Trophoblast cell (in vitro differentiated cells and primary cell): Measurements from ENCODE around the gene DNMT3L.
A peak's percentile ranks its signal among the peaks of the same experiment; 100 is the strongest.

Experiments used
- DNase-seq, 2 donors: peaks; one replicate each; pipeline ENCODE4 v3.0.0-alpha.2; 2016
- H2AFZ ChIP-seq: 2 replicates; pipeline ENCODE4 v1.6.1; 2013; ENCODE audit warnings: low read length, moderate library complexity, mild to moderate bottlenecking; ENCODE audit not compliant: insufficient read depth, poor library complexity
- H2AK5ac ChIP-seq: 2 replicates; pipeline ENCODE4 v1.6.1; 2013; ENCODE audit warnings: mild to moderate bottlenecking, low read length
- H2BK120ac ChIP-seq: 2 replicates; pipeline ENCODE4 v1.6.1; 2013; ENCODE audit warnings: low read length, mild to moderate bottlenecking, moderate library complexity; ENCODE audit not compliant: insufficient read depth, poor library complexity
- H2BK12ac ChIP-seq: 2 replicates; pipeline ENCODE4 v1.6.1; 2013; ENCODE audit warnings: mild to moderate bottlenecking, low read length, moderate library complexity
- H2BK5ac ChIP-seq: 2 replicates; pipeline ENCODE4 v1.6.1; 2013; ENCODE audit warnings: low read length, low read depth, moderate library complexity, mild to moderate bottlenecking; ENCODE audit not compliant: poor library complexity
- H3K14ac ChIP-seq: 2 replicates; pipeline ENCODE4 v1.6.1; 2013; ENCODE audit warnings: mild to moderate bottlenecking, low read length
- H3K18ac ChIP-seq: 2 replicates; pipeline ENCODE4 v1.6.1; 2013; ENCODE audit warnings: mild to moderate bottlenecking, low read length
- H3K23ac ChIP-seq: 2 replicates; pipeline ENCODE4 v1.6.1; 2013; ENCODE audit warnings: low read length
- H3K27ac ChIP-seq: 2 replicates; pipeline ENCODE4 v1.5.1; 2013; ENCODE audit warnings: low read depth, mild to moderate bottlenecking, inconsistent platforms, low read length, moderate library complexity
- H3K27me3 ChIP-seq: 2 replicates; pipeline ENCODE4 v1.6.1; 2013; ENCODE audit warnings: inconsistent platforms, mild to moderate bottlenecking, low read length, moderate library complexity; ENCODE audit not compliant: insufficient read depth
- H3K36me3 ChIP-seq, 2 experiments: 1 replicate in 1 of 2; 2 replicates in 1 of 2; pipeline ENCODE4 v1.6.1; 2013; ENCODE audit warnings: low read length in 2 of 2, mild to moderate bottlenecking in 2 of 2, moderate library complexity in 1 of 2; ENCODE audit not compliant: insufficient read depth in 2 of 2, control insufficient read depth in 1 of 2
- H3K4ac ChIP-seq: 2 replicates; pipeline ENCODE4 v1.6.1; 2013; ENCODE audit warnings: low read depth, mild to moderate bottlenecking, low read length, moderate library complexity
- H3K4me1 ChIP-seq, 2 experiments: 1 replicate in 1 of 2; 2 replicates in 1 of 2; pipeline ENCODE4 v1.6.1; 2013; ENCODE audit warnings: low read length in 2 of 2, mild to moderate bottlenecking in 2 of 2, moderate library complexity in 1 of 2; ENCODE audit not compliant: insufficient read depth in 2 of 2, control insufficient read depth in 1 of 2
- H3K4me2 ChIP-seq: 2 replicates; pipeline ENCODE4 v1.6.1; 2013; ENCODE audit warnings: inconsistent platforms, mild to moderate bottlenecking, low read length, moderate library complexity
- H3K4me3 ChIP-seq: 2 replicates; pipeline ENCODE4 v1.5.1; 2013; ENCODE audit warnings: mild to moderate bottlenecking, low read depth, low read length, inconsistent platforms
- H3K79me1 ChIP-seq: one replicate; pipeline ENCODE4 v1.6.1; 2013; ENCODE audit warnings: low read length
- H3K79me2 ChIP-seq: 2 replicates; pipeline ENCODE4 v1.6.1; 2013; ENCODE audit warnings: low read length, mild to moderate bottlenecking; ENCODE audit not compliant: control insufficient read depth, insufficient read depth, poor library complexity
- H3K9ac ChIP-seq: 2 replicates; pipeline ENCODE4 v1.6.1; 2013; ENCODE audit warnings: mild to moderate bottlenecking, low read length
- H3K9me3 ChIP-seq: 2 replicates; pipeline ENCODE4 v1.6.1; 2013; ENCODE audit warnings: low read depth, mild to moderate bottlenecking, control low read depth, inconsistent platforms, low read length; ENCODE audit not compliant: insufficient read depth
- H4K12ac ChIP-seq: 2 replicates; pipeline ENCODE4 v1.6.1; 2013; ENCODE audit warnings: low read depth, mild to moderate bottlenecking, low read length, moderate library complexity
- H4K8ac ChIP-seq: 2 replicates; pipeline ENCODE4 v1.6.1; 2013; ENCODE audit warnings: low read depth, mild to moderate bottlenecking, low read length, moderate library complexity
- H4K91ac ChIP-seq: one replicate; pipeline ENCODE4 v1.6.1; 2013; ENCODE audit warnings: low read depth, mild to moderate bottlenecking, low read length, moderate library complexity
- WGBS: extraction: QIAGEN DNeasy Blood & Tissue Kit; methylation state at CpG from one replicate; pipeline ENCODE4 v1.1.7; 2013; ENCODE audit warnings: missing lambda C conversion rate; ENCODE audit not compliant: insufficient read length, insufficient coverage; ENCODE audit errors: extremely low coverage; 5-methylcytosine and 5-hydroxymethylcytosine counted together

Gene DNMT3L

GRCh38 chr21:44262338-44263056 lies 800 bp upstream of the DNMT3L start:
- no CpG with 5 or more reads among the region's 12 CpGs for WGBS
- Histone ChIP-seq H3K18ac (no peak overlapping the region), H3K4me1 (peaks cover 5 to 6% of the 10 kb centered on the region in 2 experiments), H3K23ac (no peak overlapping the region), H2AK5ac (no peak overlapping the region), H2BK120ac (no peak overlapping the region), H4K12ac (no peak overlapping the region), H3K27me3 (no peaks in the 10 kb centered on the region), H3K4me3 (no peak overlapping the region), H3K4me2 (no peak overlapping the region), H2BK5ac (no peak overlapping the region), H3K79me1 (no peaks in the 10 kb centered on the region), H3K36me3 (no peaks in the 10 kb centered on the region), H3K4ac (no peak overlapping the region), H3K14ac (no peak overlapping the region), H3K27ac (no peak overlapping the region), H3K9ac (no peak overlapping the region), H4K8ac (no peak overlapping the region), H2AFZ (no peak overlapping the region), H2BK12ac (no peak overlapping the region), H3K9me3 (no peaks in the 10 kb centered on the region), H3K79me2 (no peaks in the 10 kb centered on the region), H4K91ac (no peak overlapping the region)
- no peak for DNase-seq

GRCh38 chr21:44260791-44261631 lies 686 bp downstream of the DNMT3L start:
- Histone ChIP-seq H2AFZ (no peak overlapping the region), H4K91ac (no peak overlapping the region), H3K4me1 (peaks cover 5 to 6% of the 10 kb centered on the region in 2 experiments), H3K4ac (no peak overlapping the region), H3K36me3 (no peaks in the 10 kb centered on the region), H3K4me3 (peak overlapping the region; percentile 23), H3K27ac (no peak overlapping the region), H3K9ac (no peak overlapping the region), H3K9me3 (no peaks in the 10 kb centered on the region), H3K18ac (no peak overlapping the region), H3K79me1 (no peaks in the 10 kb centered on the region), H4K12ac (no peak overlapping the region), H2BK12ac (no peak overlapping the region), H3K4me2 (no peak overlapping the region), H2AK5ac (no peak overlapping the region), H3K23ac (no peak overlapping the region), H3K27me3 (no peaks in the 10 kb centered on the region), H3K79me2 (no peaks in the 10 kb centered on the region), H4K8ac (no peak overlapping the region), H2BK5ac (no peak overlapping the region), H3K14ac (no peak overlapping the region), H2BK120ac (no peak overlapping the region)
- WGBS = no CpG with 5 or more reads among the region's 19 CpGs
- DNase-seq = no peak

DNA sequence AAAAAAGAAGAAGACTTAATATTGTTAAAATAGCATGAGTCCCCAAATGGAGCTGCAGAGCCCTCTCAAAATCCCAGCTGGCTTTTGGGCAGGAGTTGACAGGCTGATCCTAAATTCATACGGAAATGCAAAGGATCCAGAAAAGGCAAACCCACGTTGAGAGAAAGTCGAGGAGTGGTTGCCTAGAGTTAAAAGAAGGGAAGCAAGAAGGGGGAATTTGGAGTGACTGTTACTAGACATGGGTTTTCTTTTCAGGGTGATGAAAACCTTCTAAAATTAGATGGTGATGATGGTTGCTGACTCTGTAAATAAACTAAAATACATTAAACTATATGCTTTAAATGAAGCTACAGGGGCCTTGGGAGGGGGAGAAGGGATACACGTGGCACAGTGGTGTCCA lies 1.6 kb downstream of the DNMT3L start:
- Histone ChIP-seq H4K8ac (no peak overlapping the region), H3K4me2 (no peak overlapping the region), H4K91ac (no peak overlapping the region), H2BK12ac (no peak overlapping the region), H2AK5ac (no peak overlapping the region), H3K18ac (no peak overlapping the region), H3K4me3 (no peak overlapping the region), H3K9me3 (no peaks in the 10 kb centered on the region), H3K23ac (no peak overlapping the region), H3K4me1 (peaks cover 9 to 11% of the 10 kb centered on the region in 2 experiments), H3K79me2 (no peaks in the 10 kb centered on the region), H3K36me3 (no peaks in the 10 kb centered on the region), H3K27me3 (no peaks in the 10 kb centered on the region), H2AFZ (no peak overlapping the region), H3K9ac (no peak overlapping the region), H2BK120ac (no peak overlapping the region), H3K4ac (no peak overlapping the region), H3K14ac (no peak overlapping the region), H4K12ac (no peak overlapping the region), H2BK5ac (no peak overlapping the region), H3K79me1 (no peaks in the 10 kb centered on the region), H3K27ac (no peak overlapping the region)
- no CpG with 5 or more reads among the region's 4 CpGs for WGBS
- DNase-seq = no peak

- Histone ChIP-seq H2AK5ac (no peak overlapping the region), H3K79me2 (no peaks in the 10 kb centered on the region), H3K4me2 (no peak overlapping the region), H3K9me3 (no peaks in the 10 kb centered on the region), H3K79me1 (no peaks in the 10 kb centered on the region), H3K36me3 (no peaks in the 10 kb centered on the region), H3K9ac (no peak overlapping the region), H4K8ac (no peak overlapping the region), H3K27me3 (no peaks in the 10 kb centered on the region), H3K4ac (no peak overlapping the region), H3K14ac (no peak overlapping the region), H3K4me1 (peaks cover 9 to 11% of the 10 kb centered on the region in 2 experiments), H3K4me3 (no peak overlapping the region), H2AFZ (no peak overlapping the region), H2BK120ac (no peak overlapping the region), H4K12ac (no peak overlapping the region), H2BK12ac (no peak overlapping the region), H4K91ac (no peak overlapping the region), H2BK5ac (no peak overlapping the region), H3K27ac (no peak overlapping the region), H3K23ac (no peak overlapping the region), H3K18ac (no peak overlapping the region)
- no CpG with 5 or more reads among the region's 22 CpGs for WGBS
- DNase-seq = no peak
Observed at GRCh38 chr21:44259082-44259705, 2.5 kb downstream of the DNMT3L start.
